Naive thymus-derived CD4-positive, alpha-beta T cell (primary cell): ENCODE data around the gene PRXL2A. TPM values are rescaled to one million over a fixed set of nuclear protein-coding genes. Genes with fewer than 3 reads are reported as not detected.

Source experiments
- ATAC-seq: fragments of 150-1000 bp; cut with Tn5 transposase; 2 replicates; pipeline ENCODE4 v1.10.0; 2021; ENCODE audit warnings: mild to moderate bottlenecking, moderate library complexity
- CTCF ChIA-PET: fragments of 350-600 bp; sonication (Branson Sonifier 250); formaldehyde crosslinking; loops from one replicate; lab custom pipeline; 2021; ENCODE audit warnings: antibody characterized with exemption; lab: Charles Lee
- POLR2A ChIA-PET: fragments of 350-600 bp; sonication (Branson Sonifier 250); formaldehyde crosslinking; loops from one replicate; lab custom pipeline; 2021; ENCODE audit warnings: antibody characterized with exemption, inconsistent platforms; lab: Charles Lee
- DNase-seq, 9 donors: peaks; one replicate each; pipeline versions ENCODE4 v3.0.0 to v3.0.0-alpha.2; 2020 to 2022; ENCODE audit warnings: mixed read lengths in 1 of 9
- H3K27ac ChIP-seq: one replicate; pipeline ENCODE4 v1.7.0; 2013; ENCODE audit warnings: mild to moderate bottlenecking, low read depth, low read length, moderate library complexity
- H3K27me3 ChIP-seq, 2 donors: one replicate each; pipeline ENCODE4 v1.7.0; 2013; ENCODE audit warnings: low read length in 2 of 2, mild to moderate bottlenecking in 2 of 2, moderate library complexity in 2 of 2; ENCODE audit not compliant: control insufficient read depth in 2 of 2, insufficient read depth in 2 of 2
- H3K36me3 ChIP-seq, 3 experiments: 1 replicate in 2 of 3; 2 replicates in 1 of 3; pipeline ENCODE4 v1.7.0; 2013; ENCODE audit warnings: low read length in 3 of 3, mild to moderate bottlenecking in 3 of 3, moderate library complexity in 1 of 3; ENCODE audit not compliant: insufficient read depth in 3 of 3, control insufficient read depth in 2 of 3
- H3K4me1 ChIP-seq, 2 donors: one replicate each; pipeline ENCODE4 v1.7.0; 2013; ENCODE audit warnings: low read length in 2 of 2, mild to moderate bottlenecking in 2 of 2, moderate library complexity in 1 of 2; ENCODE audit not compliant: control insufficient read depth in 2 of 2, insufficient read depth in 2 of 2
- H3K4me3 ChIP-seq: 2 replicates; pipeline ENCODE4 v1.7.0; 2013; ENCODE audit warnings: mild to moderate bottlenecking, low read length
- H3K9me3 ChIP-seq, 3 experiments: 1 replicate in 2 of 3; 2 replicates in 1 of 3; pipeline ENCODE4 v1.7.0; 2013; ENCODE audit warnings: low read length in 3 of 3; ENCODE audit not compliant: control insufficient read depth in 2 of 3
- H3K27ac Mint-ChIP-seq, 9 donors: one replicate each; pipeline ENCODE4 v1.8.0; 2020 to 2022; ENCODE audit warnings: mixed read lengths in 9 of 9, mild to moderate bottlenecking in 8 of 9, moderate library complexity in 5 of 9, inconsistent platforms in 2 of 9
- H3K27me3 Mint-ChIP-seq, 5 donors: one replicate each; pipeline ENCODE4 v1.8.0; 2021 to 2022; ENCODE audit warnings: mixed read lengths in 5 of 5, mild to moderate bottlenecking in 1 of 5
- H3K36me3 Mint-ChIP-seq, 5 donors: one replicate each; pipeline ENCODE4 v1.8.0; 2020 to 2022; ENCODE audit warnings: mixed read lengths in 5 of 5, mild to moderate bottlenecking in 3 of 5, inconsistent platforms in 1 of 5
- H3K4me1 Mint-ChIP-seq, 7 donors: one replicate each; pipeline ENCODE4 v1.8.0; 2020 to 2022; ENCODE audit warnings: mixed read lengths in 7 of 7, mild to moderate bottlenecking in 3 of 7, inconsistent platforms in 1 of 7
- H3K4me3 Mint-ChIP-seq, 10 donors: one replicate each; pipeline ENCODE4 v1.8.0; 2020 to 2022; ENCODE audit warnings: mild to moderate bottlenecking in 10 of 10, mixed read lengths in 10 of 10, moderate library complexity in 6 of 10, inconsistent platforms in 2 of 10
- H3K9me3 Mint-ChIP-seq, 11 donors: one replicate each; pipeline ENCODE4 v1.8.0; 2020 to 2022; ENCODE audit warnings: mixed read lengths in 11 of 11, mild to moderate bottlenecking in 4 of 11, inconsistent platforms in 1 of 11, moderate library complexity in 1 of 11
- intact Hi-C, 2 donors: fragments of 100-400 bp; cut with micrococcal nuclease; formaldehyde crosslinking; loops; one replicate each; pipeline ENCODE4 v1.15.1; 2023
- polyA plus RNA-seq, 2 donors: library from polyadenylated mRNA; unstranded; fragments of 300-500 nt; fragmentation: Illumina TruSeq; gene quantifications; one replicate each; pipeline ENCODE4 v1.2.3, GENCODE V29; 2021
- total RNA-seq, 6 experiments: library from RNA in 5 of 6; stranded (reverse) in 5 of 6; gene quantifications; 1 replicate in 5 of 6; 2 replicates in 1 of 6; pipeline ENCODE4 v1.2.3 and lab custom pipeline; 2021 to 2026

PRXL2A gene
- total and polyA plus RNA-seq, 7 experiments from 2014 or later, result 5.6 to 20.1 (median 8.6) TPM

DNA sequence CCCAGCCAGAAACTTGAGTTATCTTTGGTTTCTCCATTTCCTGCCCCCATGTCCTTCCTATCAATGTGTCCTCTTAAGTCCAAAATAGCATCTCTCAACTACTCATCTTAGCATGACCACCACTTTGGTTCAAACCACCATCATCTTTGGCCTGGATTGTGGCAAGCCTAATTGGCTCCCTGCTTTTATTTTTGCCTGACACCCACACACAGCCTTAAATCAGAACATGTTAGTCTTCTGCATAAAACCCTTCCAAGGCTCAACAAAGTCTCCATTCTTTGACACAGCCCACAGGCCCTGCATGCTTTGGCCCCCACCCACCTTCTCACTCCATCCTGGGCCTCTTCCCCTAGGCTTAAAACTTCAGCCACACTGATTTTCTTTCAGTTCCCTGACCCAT lies 43.7 kb downstream of the PRXL2A start:
- Histone ChIP-seq H3K9me3 (no peaks in the 10 kb centered on the region), H3K27ac (no peak overlapping the region), H3K4me3 (no peak overlapping the region), H3K36me3 (peaks cover 0 to 9% (median 0%) of the 10 kb centered on the region in 3 experiments), H3K4me1 (peaks cover 8 to 9% of the 10 kb centered on the region in 2 donors), H3K27me3 (no peaks in the 10 kb centered on the region)
- peaks cover 0 to 6% (median 0%) of the 10 kb centered on the region in 5 donors for H3K27me3 Mint-ChIP-seq
- peaks cover 20 to 44% (median 36%) of the 10 kb centered on the region in 7 donors for H3K4me1 Mint-ChIP-seq
- DNase-seq (no peak), ATAC-seq (no peak)
- peaks cover 0 to 3% (median 0%) of the 10 kb centered on the region in 11 donors for H3K9me3 Mint-ChIP-seq
- ChIA-PET POLR2A (interaction anchor here (1.5 to 32.8 kb wide), 7 partner anchors 8 to 60 kb away, joined by 8 to 582 read pairs (median 9); no protein-coding TSS in a partner anchor), CTCF (interaction anchor here (1.7 to 39.2 kb wide), 2 partner anchors 15 to 54 kb away, joined by 10 to 839 read pairs; no protein-coding TSS in a partner anchor)
- peaks cover 0 to 15% (median 8%) of the 10 kb centered on the region in 5 donors for H3K36me3 Mint-ChIP-seq
- H3K27ac Mint-ChIP-seq, result no peak overlapping the region
- intact Hi-C loops, result loop anchor here in 1 of 2 donors (5.0 kb wide), 1 partner anchor 250 kb away; no protein-coding TSS in a partner anchor
- H3K4me3 Mint-ChIP-seq, result no peak overlapping the region

DNA sequence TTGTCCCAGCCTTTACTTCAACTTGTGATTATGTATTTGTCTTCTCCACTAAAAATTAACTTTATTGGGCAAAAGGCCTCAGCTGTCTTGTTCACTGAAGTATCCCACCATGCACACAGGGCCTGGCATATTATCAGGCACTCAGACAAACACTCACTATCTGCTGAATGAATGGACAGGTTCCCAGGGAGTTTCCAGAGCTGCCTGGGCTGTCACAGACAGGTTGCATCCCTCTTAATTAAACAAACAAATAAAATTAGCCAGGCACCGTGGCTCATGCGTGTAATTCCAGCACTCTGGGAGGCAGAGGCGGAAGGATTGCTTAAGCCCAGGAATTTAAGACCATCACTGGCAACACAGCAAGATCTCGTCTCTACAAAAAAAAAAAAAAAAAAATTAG lies 44.3 kb downstream of the PRXL2A start:
- no peak for DNase-seq
- peaks cover 0 to 3% (median 0%) of the 10 kb centered on the region in 11 donors for H3K9me3 Mint-ChIP-seq
- H3K4me3 Mint-ChIP-seq, result no peak overlapping the region
- intact Hi-C loops, result loop anchor here (1.0 to 5.0 kb wide), 2 partner anchors 8 to 250 kb away; no protein-coding TSS in a partner anchor
- Histone ChIP-seq H3K4me3 (no peak overlapping the region), H3K27me3 (no peaks in the 10 kb centered on the region), H3K9me3 (no peaks in the 10 kb centered on the region), H3K4me1 (peaks cover 11 to 14% of the 10 kb centered on the region in 2 donors), H3K27ac (no peak overlapping the region), H3K36me3 (peaks cover 0 to 9% (median 0%) of the 10 kb centered on the region in 3 experiments)
- CTCF ChIA-PET, result interaction anchor here (1.0 to 39.2 kb wide), 4 partner anchors 8 to 53 kb away, joined by 3 to 839 read pairs (median 7); no protein-coding TSS in a partner anchor
- H3K36me3 Mint-ChIP-seq, result peaks cover 0 to 17% (median 8%) of the 10 kb centered on the region in 5 donors
- H3K27me3 Mint-ChIP-seq, result peaks cover 0 to 6% (median 0%) of the 10 kb centered on the region in 5 donors
- peaks cover 19 to 43% (median 34%) of the 10 kb centered on the region in 7 donors for H3K4me1 Mint-ChIP-seq
- POLR2A ChIA-PET, result interaction anchor here (0.6 to 32.8 kb wide), 8 partner anchors 9 to 1386 kb away, joined by 3 to 582 read pairs (median 9); no protein-coding TSS in a partner anchor
- ATAC-seq, result no peak
- no peak overlapping the region for H3K27ac Mint-ChIP-seq

- Histone ChIP-seq H3K4me1 (peaks cover 17 to 20% of the 10 kb centered on the region in 2 donors), H3K9me3 (no peaks in the 10 kb centered on the region), H3K27me3 (no peaks in the 10 kb centered on the region), H3K4me3 (peak overlapping the region; percentile 19), H3K27ac (peak overlapping the region; percentile 77), H3K36me3 (peaks cover 0 to 9% (median 0%) of the 10 kb centered on the region in 3 experiments)
- peaks cover 0 to 2% (median 0%) of the 10 kb centered on the region in 5 donors for H3K27me3 Mint-ChIP-seq
- peaks cover 0 to 3% (median 0%) of the 10 kb centered on the region in 11 donors for H3K9me3 Mint-ChIP-seq
- intact Hi-C loops, result loop anchor here (1.0 to 5.0 kb wide), 2 partner anchors 9 to 251 kb away; no protein-coding TSS in a partner anchor
- DNase-seq (peak in 1 of 9 donors; percentile 54), ATAC-seq (no peak)
- H3K36me3 Mint-ChIP-seq, result peaks cover 0 to 24% (median 8%) of the 10 kb centered on the region in 5 donors
- H3K27ac Mint-ChIP-seq, result peak overlapping the region in 2 of 9 donors; percentile 76 to 96
- CTCF ChIA-PET, result interaction anchor here (1.0 to 39.2 kb wide), 4 partner anchors 8 to 53 kb away, joined by 3 to 839 read pairs (median 7); no protein-coding TSS in a partner anchor
- peaks cover 20 to 43% (median 36%) of the 10 kb centered on the region in 7 donors for H3K4me1 Mint-ChIP-seq
- POLR2A ChIA-PET, result interaction anchor here (0.6 to 32.8 kb wide), 8 partner anchors 10 to 1387 kb away, joined by 3 to 582 read pairs (median 9); no protein-coding TSS in a partner anchor
- H3K4me3 Mint-ChIP-seq, result peak overlapping the region in 6 of 10 donors; percentile 80 to 98 (median 87)
Observed at GRCh38 chr10:80453056-80453841, 44.9 kb downstream of the PRXL2A start.

DNA sequence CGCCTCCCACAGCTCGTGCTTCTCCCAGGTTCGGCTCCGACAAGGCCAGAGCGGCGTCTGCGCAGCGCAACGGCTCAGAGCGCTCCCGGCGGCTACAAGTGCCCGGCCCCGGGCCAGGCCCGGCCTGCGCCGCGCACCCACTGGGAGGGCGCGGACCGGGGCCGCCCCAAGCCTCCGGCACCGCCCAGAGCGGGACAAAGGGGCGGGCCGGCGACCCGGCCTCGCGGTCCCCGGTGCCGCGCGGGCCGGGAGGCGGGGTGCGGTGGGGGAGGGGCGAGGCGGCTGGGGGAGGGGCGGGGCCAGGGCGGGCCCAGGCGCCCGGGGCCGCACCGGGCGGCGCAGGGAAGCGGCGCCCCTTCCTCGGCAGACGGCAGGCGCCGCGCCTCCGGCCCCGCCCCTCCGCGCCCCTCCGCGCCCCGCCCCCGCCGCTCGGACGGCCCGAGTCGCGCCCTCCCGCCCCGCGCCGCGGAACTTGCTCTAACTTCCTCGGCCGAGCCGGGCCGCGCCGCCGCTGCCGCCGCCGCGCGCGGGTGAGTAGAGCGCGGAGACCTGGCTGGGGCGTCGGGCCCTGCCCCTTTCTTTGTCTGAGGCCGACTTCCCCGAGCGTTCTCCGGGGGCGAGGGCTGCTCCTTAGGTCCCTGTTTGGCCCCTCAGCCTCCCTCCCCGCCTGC lies 45.6 kb downstream of the PRXL2A start, which contains the start of gene TSPAN14:
Gene TSPAN14, plus strand, starts transcription at position 469 of the 671 bp plus-strand sequence. CDS start 34,924 bp downstream, outside the sequence.
- DNase-seq (peak; percentile 49 to 83 (median 63)), ATAC-seq (peak; percentile 84)
- Histone ChIP-seq H3K27me3 (no peaks in the 10 kb centered on the region), H3K9me3 (no peaks in the 10 kb centered on the region), H3K36me3 (peaks cover 0 to 9% (median 0%) of the 10 kb centered on the region in 3 experiments), H3K27ac (peak within 1 kb of the TSS; percentile 84), H3K4me1 (peaks cover 23 to 27% of the 10 kb centered on the region in 2 donors), H3K4me3 (peak within 1 kb of the TSS; percentile 87)
- H3K36me3 Mint-ChIP-seq, result peaks cover 3 to 31% (median 8%) of the 10 kb centered on the region in 5 donors
- H3K4me1 Mint-ChIP-seq, result peaks cover 27 to 43% (median 39%) of the 10 kb centered on the region in 7 donors
- peak within 1 kb of the TSS; percentile 79 to 99 (median 98) for H3K4me3 Mint-ChIP-seq
- no peaks in the 10 kb centered on the region for H3K27me3 Mint-ChIP-seq
- H3K9me3 Mint-ChIP-seq, result peaks cover 0 to 3% (median 0%) of the 10 kb centered on the region in 11 donors
- intact Hi-C loops, result loop anchor here (1.0 to 5.0 kb wide), 6 partner anchors 10 to 252 kb away; no protein-coding TSS in a partner anchor
- H3K27ac Mint-ChIP-seq, result peak within 1 kb of the TSS; percentile 87 to 99 (median 98)
- ChIA-PET CTCF (interaction anchor here (0.8 to 39.2 kb wide), 3 partner anchors 13 to 52 kb away, joined by 3 to 839 read pairs (median 10); no protein-coding TSS in a partner anchor), POLR2A (interaction anchor here (0.8 to 32.8 kb wide), 9 partner anchors 10 to 58 kb away, joined by 4 to 608 read pairs (median 9); no protein-coding TSS in a partner anchor)

- POLR2A ChIA-PET, result interaction anchor here (0.8 to 32.8 kb wide), 4 partner anchors 16 to 53 kb away, joined by 4 to 608 read pairs (median 450); no protein-coding TSS in a partner anchor
- H3K9me3 ChIP-seq, result no peaks in the 10 kb centered on the region
- H3K4me3 ChIP-seq, result peak overlapping the region; percentile 87
- intact Hi-C loops, result loop anchor here (1.0 to 5.0 kb wide), 9 partner anchors 9 to 267 kb away; no protein-coding TSS in a partner anchor
- H3K36me3 Mint-ChIP-seq, result peaks cover 4 to 37% (median 8%) of the 10 kb centered on the region in 5 donors
- H3K4me1 ChIP-seq, result peaks cover 30 to 34% of the 10 kb centered on the region in 2 donors
- ATAC-seq (peak; percentile 14), DNase-seq (peak in 3 of 9 donors; percentile 31 to 59 (median 48))
- H3K36me3 ChIP-seq, result peaks cover 0 to 9% (median 0%) of the 10 kb centered on the region in 3 experiments
- no peaks in the 10 kb centered on the region for H3K27me3 ChIP-seq
- H3K9me3 Mint-ChIP-seq, result peaks cover 0 to 3% (median 0%) of the 10 kb centered on the region in 11 donors
- H3K27me3 Mint-ChIP-seq, result no peaks in the 10 kb centered on the region
- H3K4me3 Mint-ChIP-seq, result peak overlapping the region; percentile 79 to 99 (median 98)
- peak overlapping the region; percentile 84 for H3K27ac ChIP-seq
- H3K27ac Mint-ChIP-seq, result peak overlapping the region; percentile 87 to 99 (median 98)
- CTCF ChIA-PET, result interaction anchor here (0.8 to 39.2 kb wide), 2 partner anchors 13 to 51 kb away, joined by 3 to 839 read pairs; no protein-coding TSS in a partner anchor
- H3K4me1 Mint-ChIP-seq, result peaks cover 35 to 49% (median 42%) of the 10 kb centered on the region in 7 donors
Observed at GRCh38 chr10:80454513-80455460, 46.4 kb downstream of the PRXL2A start.
